GM23338 (cell line): ENCODE data around the gene KEAP1. TPM values are rescaled to one million over a fixed set of nuclear protein-coding genes. Genes with fewer than 3 reads are reported as not detected.
A peak's percentile ranks its signal among the peaks of the same experiment; 100 is the strongest.

Source experiments
- ATAC-seq: fragments of 200-7000 bp; cut with Tn5 transposase; 3 replicates; pipeline ENCODE4 v1.9.1; 2020
- DNase-seq: peaks from one replicate; pipeline ENCODE4 v3.0.0-alpha.2; 2015; ENCODE audit warnings: low spot score
- H2AFZ ChIP-seq: fragments of 200-600 bp; sonication (generic); 2 replicates; pipeline ENCODE4 v1.8.0; 2016; ENCODE audit warnings: antibody characterized with exemption, mild to moderate bottlenecking, moderate library complexity
- H3F3A ChIP-seq: fragments of 200-600 bp; sonication (generic); replicated peaks from 2 replicates; pipeline ENCODE4 v1.8.0; 2017; ENCODE audit warnings: antibody characterized with exemption, mixed run types, low read depth
- H3K27ac ChIP-seq: fragments of 200-600 bp; sonication (generic); 2 replicates; pipeline ENCODE4 v1.6.1; 2016; ENCODE audit warnings: low read depth
- H3K27me3 ChIP-seq: fragments of 200-600 bp; sonication (generic); 2 replicates; pipeline ENCODE4 v1.8.0; 2016; ENCODE audit warnings: mild to moderate bottlenecking, mixed run types, moderate library complexity; ENCODE audit not compliant: insufficient read depth
- H3K36me3 ChIP-seq: fragments of 200-600 bp; sonication (generic); 2 replicates; pipeline ENCODE4 v1.8.0; 2016; ENCODE audit warnings: mild to moderate bottlenecking; ENCODE audit not compliant: insufficient read depth
- H3K4me1 ChIP-seq: fragments of 200-600 bp; sonication (generic); 2 replicates; pipeline ENCODE4 v1.8.0; 2016; ENCODE audit warnings: mild to moderate bottlenecking, moderate library complexity; ENCODE audit not compliant: insufficient read depth
- H3K4me2 ChIP-seq: fragments of 200-600 bp; sonication (generic); 2 replicates; pipeline ENCODE4 v1.7.1; 2017; ENCODE audit warnings: mixed run types
- H3K4me3 ChIP-seq: fragments of 200-600 bp; sonication (generic); 2 replicates; pipeline ENCODE4 v1.6.1; 2016; ENCODE audit warnings: mixed run types
- H3K79me2 ChIP-seq: fragments of 200-600 bp; sonication (generic); replicated peaks from 2 replicates; pipeline ENCODE4 v1.8.0; 2017; ENCODE audit warnings: mild to moderate bottlenecking; ENCODE audit not compliant: insufficient read depth
- H3K9me2 ChIP-seq: fragments of 200-600 bp; sonication (generic); 2 replicates; pipeline ENCODE4 v1.8.0; 2017; ENCODE audit not compliant: insufficient read depth
- H4K20me1 ChIP-seq: fragments of 200-600 bp; sonication (generic); replicated peaks from 2 replicates; pipeline ENCODE4 v1.8.0; 2017; ENCODE audit warnings: mild to moderate bottlenecking; ENCODE audit not compliant: insufficient read depth
- H3K27ac Mint-ChIP-seq: 2 replicates; pipeline ENCODE4 v1.8.0; 2020; ENCODE audit warnings: inconsistent platforms, mild to moderate bottlenecking, moderate library complexity, mixed read lengths
- H3K27me3 Mint-ChIP-seq: 3 replicates; pipeline ENCODE4 v1.8.0; 2022; ENCODE audit warnings: low read depth, mild to moderate bottlenecking, moderate library complexity, mixed read lengths, inconsistent platforms; ENCODE audit not compliant: insufficient read depth, poor library complexity
- H3K36me3 Mint-ChIP-seq: 3 replicates; pipeline ENCODE4 v1.8.0; 2021; ENCODE audit warnings: low read depth, mild to moderate bottlenecking, inconsistent platforms, moderate library complexity, mixed read lengths
- H3K4me1 Mint-ChIP-seq: 3 replicates; pipeline ENCODE4 v1.8.0; 2020; ENCODE audit warnings: mild to moderate bottlenecking, inconsistent platforms, mixed read lengths
- H3K4me3 Mint-ChIP-seq: 3 replicates; pipeline ENCODE4 v1.8.0; 2021; ENCODE audit warnings: moderate library complexity, mild to moderate bottlenecking, inconsistent platforms, mixed read lengths
- H3K9me3 Mint-ChIP-seq: 3 replicates; pipeline ENCODE4 v1.8.0; 2020; ENCODE audit warnings: moderate library complexity, mild to moderate bottlenecking, inconsistent platforms, mixed read lengths
- EZH2 ChIP-seq: fragments of 200-600 bp; sonication (generic); IDR thresholded peaks from one replicate; pipeline ENCODE4 v1.8.0; 2017; ENCODE audit warnings: antibody characterized with exemption, mild to moderate bottlenecking, low read depth; ENCODE audit not compliant: unreplicated experiment
- EZH2phosphoT487 ChIP-seq: fragments of 200-600 bp; sonication (generic); IDR thresholded peaks from one replicate; pipeline ENCODE4 v1.8.1; 2018; ENCODE audit warnings: antibody characterized with exemption; ENCODE audit not compliant: unreplicated experiment
- POLR2AphosphoS5 ChIP-seq: IDR thresholded peaks from 2 replicates; pipeline ENCODE4 v1.6.1; 2016; ENCODE audit warnings: antibody characterized with exemption, low read depth
- ZNF114 ChIP-seq: fragments of 250-450 bp; sonication (Bioruptor Pico); IDR thresholded peaks from 2 replicates; pipeline ENCODE4 v1.5.0; 2020; ENCODE audit warnings: mild to moderate bottlenecking, moderate library complexity
- polyA plus RNA-seq: library from polyadenylated mRNA; unstranded; fragments of >200 nt; fragmentation: Nextera tagmentation; extraction: Ambion mirVana; gene quantifications from 2 replicates; pipeline ENCODE4 v1.2.1, GENCODE V29; 2016
- total RNA-seq: library from RNA; depleted of rRNA; stranded (reverse); fragments of >200 nt; shearing (Covaris generic); gene quantifications from 2 replicates; pipeline ENCODE4 v1.2.3, GENCODE V29; 2014
- TF ChIP-seq, protein P1 (sequence below): IDR thresholded peaks from 2 replicates; pipeline ENCODE4 v1.6.1; 2016; ENCODE audit warnings: antibody characterized with exemption
- TF ChIP-seq, protein P2 (sequence below), 2 experiments: fragments of 200-600 bp in 1 of 2; sonication (generic) in 1 of 2; conservative IDR thresholded peaks; 2 replicates each; pipeline versions ENCODE4 v1.5.1 to v1.6.1; 2016 to 2017; ENCODE audit warnings: antibody characterized with exemption in 2 of 2, low read depth in 2 of 2, mild to moderate bottlenecking in 2 of 2, moderate library complexity in 1 of 2

The KEAP1 gene
- total and polyA plus RNA-seq, 2 experiments from 2014 or later = 57.8 to 77.5 TPM

DNA sequence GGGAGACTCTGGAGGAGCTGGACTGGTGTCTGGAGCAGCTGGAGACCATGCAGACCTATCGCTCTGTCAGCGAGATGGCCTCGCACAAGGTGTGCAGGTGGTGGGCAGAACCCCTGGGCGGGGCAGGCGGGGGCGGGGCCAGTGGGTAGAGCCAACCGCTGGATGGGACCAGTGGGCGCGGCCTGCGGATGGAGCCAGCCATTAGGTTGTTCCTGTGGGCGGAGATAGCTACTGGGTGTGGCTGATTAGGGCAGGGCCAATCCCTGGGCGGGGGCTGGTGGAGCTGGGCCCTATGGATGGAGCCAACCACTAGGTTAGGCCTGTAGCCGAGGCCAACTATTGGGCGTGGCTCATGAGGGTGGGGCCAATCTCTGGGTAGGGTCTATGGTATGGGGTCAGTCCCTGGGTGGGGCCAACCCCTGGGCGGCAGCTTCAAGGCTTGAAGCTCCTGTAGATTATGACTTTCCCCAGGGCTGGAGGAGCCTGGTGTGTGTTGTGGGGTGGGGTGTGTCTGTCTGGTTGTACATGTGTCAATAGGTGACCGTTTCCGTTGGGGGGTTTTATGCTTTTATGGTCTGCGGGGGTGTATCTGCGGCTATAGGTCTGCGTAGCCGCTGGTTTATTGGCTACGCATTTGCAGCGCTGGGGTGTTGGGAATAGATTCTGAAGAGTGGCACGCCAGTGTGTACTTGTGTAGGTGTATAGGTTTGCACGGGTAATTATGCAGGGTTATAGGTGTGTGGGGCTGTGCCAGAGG lies 52.1 kb downstream of the KEAP1 start:
- H3K27me3 Mint-ChIP-seq = peaks cover 22% of the 10 kb centered on the region
- peaks cover 13% of the 10 kb centered on the region for H3K4me1 ChIP-seq
- H3K4me2 ChIP-seq = no peak overlapping the region
- no peaks in the 10 kb centered on the region for H3K9me2 ChIP-seq
- H3F3A ChIP-seq = no peaks in the 10 kb centered on the region
- DNase-seq (peak; percentile 95), ATAC-seq (peak; percentile 88)
- H4K20me1 ChIP-seq = no peaks in the 10 kb centered on the region
- no peak overlapping the region for H3K27ac ChIP-seq
- H3K4me3 Mint-ChIP-seq = no peak overlapping the region; the same call in 2 of the 3 replicates
- H3K27me3 ChIP-seq = no peaks in the 10 kb centered on the region
- H3K79me2 ChIP-seq = no peaks in the 10 kb centered on the region
- H3K9me3 Mint-ChIP-seq = no peaks in the 10 kb centered on the region
- no peaks in the 10 kb centered on the region for H3K36me3 Mint-ChIP-seq
- H3K4me3 ChIP-seq = no peak overlapping the region
- H3K36me3 ChIP-seq = no peaks in the 10 kb centered on the region
- TF ChIP-seq EZH2 (no peak), POLR2AphosphoS5 (0 out of 2 replicates have a peak, but pooled peaks have one; percentile 20)
- H2AFZ ChIP-seq = no peak overlapping the region
- no peak overlapping the region for H3K27ac Mint-ChIP-seq
- H3K4me1 Mint-ChIP-seq = peaks cover 20% of the 10 kb centered on the region

DNA sequence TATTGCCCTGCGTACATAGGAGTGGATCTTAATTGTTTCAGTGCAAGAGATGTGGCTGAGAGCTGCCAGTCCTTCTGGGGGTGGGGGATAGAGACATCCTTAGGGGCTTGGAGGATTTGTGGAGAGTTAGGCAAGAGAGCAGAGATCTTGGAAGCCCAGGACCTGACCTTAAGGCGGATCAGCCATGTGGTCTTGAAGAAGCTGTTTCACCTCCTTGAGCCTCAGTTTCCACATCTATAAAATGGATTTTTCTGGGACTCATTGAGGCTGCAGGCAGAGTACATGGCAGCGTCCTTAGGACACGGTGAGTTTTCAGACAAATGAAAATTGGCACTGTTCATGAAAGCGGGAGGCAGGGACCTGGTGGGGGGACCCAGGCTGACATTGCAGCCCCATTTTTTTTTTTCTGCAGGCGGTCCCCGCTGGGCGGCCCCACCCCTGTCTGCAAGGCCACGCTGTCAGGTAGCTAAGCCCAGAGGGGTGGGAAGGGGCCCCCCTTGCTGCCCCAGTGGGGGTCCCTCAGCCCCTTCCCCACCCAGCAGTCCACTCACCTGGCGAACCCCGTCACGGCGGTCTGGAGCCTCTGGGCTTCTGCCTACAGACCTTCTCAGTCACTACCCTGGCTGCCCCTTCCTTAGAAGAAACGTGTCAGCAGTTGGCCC lies 52.8 kb downstream of the KEAP1 start:
- Mint-ChIP-seq H3K4me3 (no peak overlapping the region; the same call in 2 of the 3 replicates), H3K27me3 (peaks cover 22% of the 10 kb centered on the region), H3K36me3 (no peaks in the 10 kb centered on the region), H3K9me3 (no peaks in the 10 kb centered on the region), H3K4me1 (peaks cover 20% of the 10 kb centered on the region), H3K27ac (no peak overlapping the region)
- no peaks in the 10 kb centered on the region for H3K36me3 ChIP-seq
- H3K9me2 ChIP-seq = no peaks in the 10 kb centered on the region
- no peak overlapping the region for H3K4me3 ChIP-seq
- no peak for DNase-seq
- H4K20me1 ChIP-seq = no peaks in the 10 kb centered on the region
- no peak overlapping the region for H3K27ac ChIP-seq
- no peak overlapping the region for H2AFZ ChIP-seq
- H3K27me3 ChIP-seq = no peaks in the 10 kb centered on the region
- H3K79me2 ChIP-seq = no peaks in the 10 kb centered on the region
- TF ChIP-seq POLR2AphosphoS5 = no peak
- TF ChIP-seq, protein P1, sequence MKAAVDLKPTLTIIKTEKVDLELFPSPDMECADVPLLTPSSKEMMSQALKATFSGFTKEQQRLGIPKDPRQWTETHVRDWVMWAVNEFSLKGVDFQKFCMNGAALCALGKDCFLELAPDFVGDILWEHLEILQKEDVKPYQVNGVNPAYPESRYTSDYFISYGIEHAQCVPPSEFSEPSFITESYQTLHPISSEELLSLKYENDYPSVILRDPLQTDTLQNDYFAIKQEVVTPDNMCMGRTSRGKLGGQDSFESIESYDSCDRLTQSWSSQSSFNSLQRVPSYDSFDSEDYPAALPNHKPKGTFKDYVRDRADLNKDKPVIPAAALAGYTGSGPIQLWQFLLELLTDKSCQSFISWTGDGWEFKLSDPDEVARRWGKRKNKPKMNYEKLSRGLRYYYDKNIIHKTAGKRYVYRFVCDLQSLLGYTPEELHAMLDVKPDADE = no peak
- TF ChIP-seq, protein P2, sequence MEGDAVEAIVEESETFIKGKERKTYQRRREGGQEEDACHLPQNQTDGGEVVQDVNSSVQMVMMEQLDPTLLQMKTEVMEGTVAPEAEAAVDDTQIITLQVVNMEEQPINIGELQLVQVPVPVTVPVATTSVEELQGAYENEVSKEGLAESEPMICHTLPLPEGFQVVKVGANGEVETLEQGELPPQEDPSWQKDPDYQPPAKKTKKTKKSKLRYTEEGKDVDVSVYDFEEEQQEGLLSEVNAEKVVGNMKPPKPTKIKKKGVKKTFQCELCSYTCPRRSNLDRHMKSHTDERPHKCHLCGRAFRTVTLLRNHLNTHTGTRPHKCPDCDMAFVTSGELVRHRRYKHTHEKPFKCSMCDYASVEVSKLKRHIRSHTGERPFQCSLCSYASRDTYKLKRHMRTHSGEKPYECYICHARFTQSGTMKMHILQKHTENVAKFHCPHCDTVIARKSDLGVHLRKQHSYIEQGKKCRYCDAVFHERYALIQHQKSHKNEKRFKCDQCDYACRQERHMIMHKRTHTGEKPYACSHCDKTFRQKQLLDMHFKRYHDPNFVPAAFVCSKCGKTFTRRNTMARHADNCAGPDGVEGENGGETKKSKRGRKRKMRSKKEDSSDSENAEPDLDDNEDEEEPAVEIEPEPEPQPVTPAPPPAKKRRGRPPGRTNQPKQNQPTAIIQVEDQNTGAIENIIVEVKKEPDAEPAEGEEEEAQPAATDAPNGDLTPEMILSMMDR (conservative IDR thresholded peaks at IDR 0.05; ENCODE audit: low read depth in 2 of 2) = no peak
- no peak for TF ChIP-seq ZNF114 (CRISPR knock-in tag)
- TF ChIP-seq EZH2phosphoT487 = no peak
- no peaks in the 10 kb centered on the region for H3F3A ChIP-seq
- H3K4me1 ChIP-seq = peaks cover 13% of the 10 kb centered on the region
- no peak overlapping the region for H3K4me2 ChIP-seq
- ATAC-seq = no peak
